Mucosa of descending colon (tissue), 3 donors: ENCODE results near the gene NBPF11. TPM values are rescaled to one million over a fixed set of nuclear protein-coding genes. Genes with fewer than 3 reads are reported as not detected.
"Not testable (repeated sequence)": the region's sequence is repeated elsewhere in the genome, so short reads cannot be mapped to it uniquely, and the experiment has no call there.

Source experiments
- ATAC-seq: fragments of 200-7000 bp; cut with Tn5 transposase; one replicate; pipeline ENCODE4 v1.9.1; 2020; ENCODE audit warnings: mild to moderate bottlenecking, moderate library complexity
- DNase-seq, 3 donors: peaks; one replicate each; pipeline ENCODE4 v3.0.0-alpha.2; 2020
- H3K36me3 ChIP-seq: fragments of 200-600 bp; one replicate; pipeline ENCODE4 v1.8.0; 2021; ENCODE audit warnings: low read depth, mild to moderate bottlenecking
- H3K4me1 ChIP-seq: fragments of 200-600 bp; one replicate; pipeline ENCODE4 v1.8.0; 2021; ENCODE audit warnings: low read depth, mild to moderate bottlenecking
- H3K4me3 ChIP-seq: fragments of 200-600 bp; one replicate; pipeline ENCODE4 v1.8.0; 2021; ENCODE audit warnings: mild to moderate bottlenecking
- H3K9me3 ChIP-seq: fragments of 200-600 bp; one replicate; pipeline ENCODE4 v1.8.0; 2021; ENCODE audit warnings: mild to moderate bottlenecking
- intact Hi-C, 2 donors: fragments of 100-400 bp; cut with DNase I in 1 of 2; cut with micrococcal nuclease in 1 of 2; formaldehyde crosslinking; loops; one replicate each; pipeline versions ENCODE4 v1.11.0 to v1.11.1; 2022; cut with DNase I, micrococcal nuclease
- total RNA-seq, 3 donors: library from RNA; stranded (reverse); fragmentation: NEBNext Ultra II Directional in 2 of 3; extraction: Animal tissue kit (Norgen Biotek cat#: 25700) in 2 of 3; gene quantifications; one replicate each; pipeline versions ENCODE4 v1.2.1 to v1.2.4, GENCODE V29; 2021 to 2023
- donor health status: DM: no; HTN: no; CAD: no; lungs with moderate emphysema.
- donor health status: DM: no; HTN: no; CAD: no.
- donor health status: DM: no; HTN: yes; CAD: no.

Gene NBPF11
- total RNA-seq, 3 donors from 2014 or later, result 9.5 to 16.8 (median 12.4) TPM

DNA sequence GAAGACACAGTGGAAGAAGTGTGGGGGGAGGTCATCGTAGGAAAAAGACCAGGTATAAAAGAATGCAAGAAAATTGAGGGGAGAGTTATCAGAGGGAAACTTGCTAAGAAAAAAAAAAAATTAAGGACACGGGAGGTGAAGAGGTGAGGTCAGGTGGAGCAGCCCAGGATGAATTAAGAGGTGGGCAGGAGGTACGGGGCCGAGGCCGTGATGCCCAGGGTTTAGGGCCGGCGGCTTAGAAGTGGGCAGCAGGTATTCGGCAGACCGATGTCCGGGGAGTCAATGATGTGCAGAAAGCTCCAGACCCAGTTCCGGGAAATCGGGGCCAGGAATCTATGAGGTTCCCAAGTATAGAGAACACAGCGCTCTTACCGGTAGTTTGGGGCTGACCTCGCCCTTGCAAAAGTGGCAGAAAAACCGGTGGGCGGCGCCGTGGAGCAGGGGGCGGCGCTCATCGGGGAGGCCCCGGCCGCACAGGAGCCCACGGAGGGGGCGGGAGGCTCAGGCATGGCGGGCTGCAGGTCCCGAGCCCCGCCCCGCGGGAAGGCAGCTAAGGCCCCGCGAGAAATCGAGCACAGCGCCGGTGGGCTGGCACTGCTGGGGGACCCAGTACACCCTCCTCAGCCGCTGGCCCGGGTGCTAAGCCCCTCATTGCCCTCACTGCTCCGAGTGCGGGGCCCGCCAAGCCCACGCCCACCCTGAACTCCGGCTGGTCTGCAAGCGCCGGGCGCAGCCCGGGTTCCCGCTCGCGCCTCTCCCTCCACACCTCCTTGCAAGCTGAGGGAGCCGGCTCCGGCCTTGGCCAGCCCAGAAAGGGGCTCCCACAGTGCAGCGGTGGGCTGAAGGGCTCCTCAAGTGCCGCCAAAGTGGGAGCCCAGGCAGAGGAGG, 73.2 kb downstream of the NBPF11 start:
- H3K4me3 ChIP-seq, H3K4me1 ChIP-seq, intact Hi-C loops, DNase-seq, H3K9me3 ChIP-seq, H3K36me3 ChIP-seq: not testable (repeated sequence)
- peak; percentile 67 for ATAC-seq

DNA sequence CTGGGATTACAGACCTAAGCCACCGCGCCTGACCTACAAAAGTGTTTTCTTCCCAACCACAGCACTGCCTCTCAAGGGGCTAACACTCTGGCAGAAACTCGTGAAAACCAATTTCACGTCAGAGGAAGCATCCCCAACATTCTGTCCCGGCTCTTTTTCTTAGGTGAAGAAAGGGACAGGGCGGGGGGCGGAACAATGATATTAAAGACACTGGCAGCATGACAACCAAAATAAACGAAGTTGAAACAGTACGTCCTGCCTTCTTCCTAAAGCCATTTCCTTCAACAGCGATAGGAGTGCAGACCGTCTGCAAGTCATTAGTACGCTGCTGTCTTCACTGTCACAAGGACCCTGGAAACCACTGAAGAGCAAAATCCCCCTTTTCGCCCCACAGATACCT, 74.0 kb downstream of the NBPF11 start:
- H3K4me3 ChIP-seq, H3K9me3 ChIP-seq, H3K36me3 ChIP-seq, DNase-seq, H3K4me1 ChIP-seq, intact Hi-C loops: not testable (repeated sequence)
- peak; percentile 34 for ATAC-seq

DNA sequence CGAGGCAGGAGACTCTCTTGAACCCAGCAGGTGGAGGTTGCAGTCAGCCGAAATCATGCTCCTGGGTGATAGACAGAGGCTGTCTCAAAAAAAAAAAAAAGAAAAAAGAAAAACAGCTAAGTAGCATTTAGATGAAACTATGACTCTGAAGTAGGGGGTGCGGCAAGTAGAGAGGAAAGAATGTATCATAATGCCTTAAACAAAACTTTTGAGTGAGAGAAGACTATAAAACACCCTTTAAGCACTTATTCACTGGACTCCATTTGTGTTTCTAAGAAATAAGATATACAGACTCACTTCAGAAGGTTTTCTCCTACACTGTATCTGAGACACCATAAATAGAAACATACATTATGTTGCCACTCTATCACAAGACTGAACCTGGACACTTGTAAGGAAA, 74.6 kb downstream of the NBPF11 start:
- H3K4me1 ChIP-seq, DNase-seq, H3K36me3 ChIP-seq, H3K4me3 ChIP-seq, H3K9me3 ChIP-seq, intact Hi-C loops, ATAC-seq: not testable (repeated sequence)

DNA sequence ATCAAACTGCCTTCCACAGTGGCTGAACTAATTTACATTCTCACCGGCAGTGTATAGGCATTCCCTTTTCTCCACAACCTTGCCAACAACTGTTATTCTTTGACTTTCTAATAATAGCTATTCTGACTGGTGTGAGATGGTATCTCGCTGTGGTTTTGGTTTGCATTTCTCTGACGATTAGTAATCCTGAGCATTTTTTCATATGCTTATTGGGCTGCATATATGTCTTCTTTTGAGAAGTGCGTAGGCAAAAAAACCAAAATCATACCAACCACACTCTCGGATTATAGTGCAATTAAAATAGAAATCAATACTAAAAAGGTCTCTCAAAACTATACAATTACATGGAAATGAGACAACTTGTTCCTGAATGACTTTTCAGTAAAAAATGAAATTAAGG, 78.7 kb downstream of the NBPF11 start:
- H3K4me1 ChIP-seq, H3K36me3 ChIP-seq, ATAC-seq, H3K9me3 ChIP-seq, intact Hi-C loops, H3K4me3 ChIP-seq, DNase-seq: not testable (repeated sequence)

DNA sequence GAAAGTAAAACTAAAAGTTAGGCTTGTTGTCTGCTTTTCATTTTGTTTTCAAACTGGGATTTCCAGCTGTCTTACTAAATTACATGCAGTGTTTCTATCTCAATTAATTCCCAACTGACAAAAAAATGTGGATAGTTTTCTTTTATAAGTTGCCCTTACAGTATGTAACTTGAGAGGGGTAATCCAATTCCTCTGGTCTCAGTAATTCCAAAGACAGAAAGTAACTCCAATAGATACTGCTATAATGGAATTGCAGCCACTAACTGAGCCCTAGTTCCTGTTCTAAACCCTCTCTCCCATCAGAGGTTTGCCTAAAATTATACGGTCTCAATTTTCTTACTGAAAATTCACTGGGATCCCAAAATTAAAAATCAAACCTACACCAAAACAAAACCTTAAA, 83.5 kb downstream of the NBPF11 start:
- intact Hi-C loops, H3K4me1 ChIP-seq, ATAC-seq, DNase-seq, H3K9me3 ChIP-seq, H3K36me3 ChIP-seq, H3K4me3 ChIP-seq: not testable (repeated sequence)

DNA sequence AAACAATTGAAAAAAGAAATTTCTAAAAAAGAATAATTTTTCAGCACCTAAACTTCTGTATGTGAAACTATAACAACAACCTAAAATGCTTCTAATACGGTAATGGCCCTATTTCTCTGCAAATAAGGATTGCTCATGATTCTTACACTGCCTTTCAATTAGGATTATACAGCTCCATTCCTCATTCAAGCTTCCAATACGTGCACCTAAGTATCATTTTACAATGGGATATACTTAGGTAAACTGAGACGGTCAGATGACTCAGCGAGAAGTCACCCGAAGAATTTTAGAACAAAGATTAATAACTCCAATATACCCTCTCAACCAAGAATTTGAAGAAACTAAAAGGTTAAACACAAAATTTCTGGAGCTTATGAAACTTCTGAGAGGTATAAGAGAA, 83.9 kb downstream of the NBPF11 start:
- H3K9me3 ChIP-seq, ATAC-seq, H3K4me3 ChIP-seq, H3K4me1 ChIP-seq, intact Hi-C loops, DNase-seq, H3K36me3 ChIP-seq: not testable (repeated sequence)

DNA sequence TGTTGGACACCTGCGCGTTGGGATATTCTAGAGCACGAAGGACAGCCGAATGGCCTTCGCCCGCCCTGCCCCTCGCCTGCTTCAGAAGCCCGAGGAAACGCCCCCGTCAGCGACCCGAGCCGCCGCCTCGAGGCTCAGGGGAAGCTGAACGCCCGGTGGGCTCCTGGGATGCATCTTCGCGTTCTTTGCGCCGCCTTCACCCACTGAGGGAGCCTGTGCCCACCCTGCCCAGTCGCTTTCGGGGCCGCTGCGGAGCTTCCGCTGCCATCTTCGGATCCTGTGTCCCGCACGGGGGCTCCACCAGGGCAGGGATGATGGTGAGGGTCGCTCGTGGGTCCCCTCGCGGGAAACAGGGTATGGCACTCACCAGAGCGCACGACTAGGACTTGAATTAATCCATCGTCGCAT, 91.8 kb downstream of the NBPF11 start:
- H3K4me1 ChIP-seq, DNase-seq, ATAC-seq, intact Hi-C loops, H3K4me3 ChIP-seq, H3K9me3 ChIP-seq, H3K36me3 ChIP-seq: not testable (repeated sequence)

DNA sequence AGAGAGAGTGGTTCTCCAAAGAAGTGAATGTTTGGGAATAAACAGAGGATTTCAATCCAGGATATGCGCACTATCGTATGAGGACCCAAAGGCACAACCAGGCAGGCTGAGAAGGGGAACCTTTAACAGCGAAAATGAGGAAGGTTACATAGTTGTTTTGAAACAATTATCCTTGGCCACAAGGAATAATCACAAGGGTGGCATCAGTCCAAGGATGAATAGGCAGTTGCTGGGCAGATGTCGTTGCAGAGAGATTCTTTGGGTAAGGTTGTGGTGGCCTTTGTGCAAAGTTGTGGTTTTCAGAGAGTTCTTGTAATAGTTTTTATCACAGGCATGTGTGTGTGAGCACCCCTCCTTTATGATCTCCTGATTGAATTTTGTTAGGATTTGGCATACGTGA, 94.7 kb downstream of the NBPF11 start:
- intact Hi-C loops, H3K9me3 ChIP-seq, H3K4me3 ChIP-seq, H3K4me1 ChIP-seq, H3K36me3 ChIP-seq: not testable (repeated sequence)
- ATAC-seq (peak; percentile 19), DNase-seq (peak in 1 of 3 donors; percentile 17)

Other genes starting within 250 kb of the NBPF11 start
- not detected for gene GJA8, start 249.5 kb downstream of the NBPF11 start, total RNA-seq
- 10 to 100 TPM in 2 of 3 donors, 1 to 10 TPM in 1; 8.4 to 16.0 (median 15.1) TPM for gene GPR89B, start 223.9 kb downstream of the NBPF11 start, total RNA-seq